Testis (tissue), 3 donors: Measurements from ENCODE around the gene C2orf15. TPM values are rescaled to one million over a fixed set of nuclear protein-coding genes. Genes with fewer than 3 reads are reported as not detected.
"Not testable (repeated sequence)": the region's sequence is repeated elsewhere in the genome, so short reads cannot be mapped to it uniquely, and the experiment has no call there.

ENCODE experiments used
- DNase-seq: peaks from one replicate; pipeline ENCODE4 v3.0.0-alpha.2; 2019
- H3K27ac ChIP-seq, 2 donors: fragments of 200-600 bp; sonication (generic); one replicate each; pipeline ENCODE4 v1.5.1; 2019
- H3K27me3 ChIP-seq: fragments of 200-600 bp; sonication (generic); one replicate; pipeline ENCODE4 v1.5.1; 2019
- H3K36me3 ChIP-seq: fragments of 200-600 bp; sonication (generic); one replicate; pipeline ENCODE4 v1.5.1; 2017; ENCODE audit warnings: low read depth; ENCODE audit errors: missing control alignments
- H3K4me1 ChIP-seq: fragments of 200-600 bp; sonication (generic); one replicate; pipeline ENCODE4 v1.5.1; 2019
- H3K4me3 ChIP-seq, 2 donors: fragments of 200-600 bp; sonication (generic); one replicate each; pipeline ENCODE4 v1.5.1; 2017 to 2019
- H3K9me3 ChIP-seq: fragments of 200-600 bp; sonication (generic); one replicate; pipeline ENCODE4 v1.5.1; 2017
- POLR2A ChIP-seq: fragments of 450-650 bp; IDR thresholded peaks from one replicate; pipeline ENCODE4 v1.6.1; 2017; ENCODE audit warnings: antibody characterized with exemption, mild to moderate bottlenecking, moderate library complexity
- WGBS, 2 donors: methylation state at CpG; one replicate each; pipeline ENCODE4 v1.1.5; 2018; 5-methylcytosine and 5-hydroxymethylcytosine counted together
- intact Hi-C: fragments of 100-400 bp; cut with DNase I; formaldehyde crosslinking; loops from one replicate; pipeline ENCODE4 v1.15.1; 2023; ENCODE audit warnings: low total_unique reads
- polyA plus RNA-seq: library from polyadenylated mRNA; stranded (reverse); fragments of 350-450 nt; fragmentation: Illumina TruSeq; extraction: RNeasy Lipid Tissue Mini Kit (QIAGEN cat#74804); gene quantifications from one replicate; pipeline ENCODE4 v1.2.3, GENCODE V29; 2014; ENCODE audit warnings: low read depth, low replicate concordance; ENCODE audit not compliant: insufficient read depth
- total RNA-seq, 2 donors: library from RNA; depleted of rRNA; stranded (reverse); fragments of >200 nt; gene quantifications; one replicate each; pipeline ENCODE4 v1.2.3, GENCODE V29; 2016
- TF ChIP-seq, protein P1 (sequence below), 3 experiments: fragments of 450-650 bp in 2 of 3; fragments of 200-600 bp in 1 of 3; sonication (generic) in 1 of 3; IDR thresholded peaks; one replicate each; pipeline ENCODE4 v1.5.1; 2016 to 2019; ENCODE audit warnings: antibody characterized with exemption in 3 of 3, mild to moderate bottlenecking in 2 of 3, moderate library complexity in 1 of 3

C2orf15 gene
- total and polyA plus RNA-seq, 3 donors from 2014 or later, result 1.7 to 3.1 (median 2.1) TPM

DNA sequence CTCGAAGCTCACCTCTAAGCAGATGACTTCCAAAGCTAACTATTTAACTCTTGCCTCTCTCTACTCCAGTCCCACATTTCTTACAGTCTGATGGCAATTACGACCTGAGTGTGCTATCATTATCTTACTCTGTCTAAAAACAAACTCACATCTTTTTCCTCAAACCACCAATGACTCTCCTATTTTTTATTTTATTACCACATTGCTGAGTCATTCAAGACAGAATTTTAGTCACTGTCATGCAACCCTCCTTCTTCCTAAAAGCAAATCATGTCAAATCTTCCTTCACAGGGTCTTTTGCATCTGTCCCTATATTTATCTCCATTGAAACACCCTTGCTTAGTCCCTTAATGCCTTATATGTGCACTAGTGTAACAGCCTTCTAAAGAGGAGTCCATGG lies 34.6 kb upstream of the C2orf15 start:
- intact Hi-C loops, result no loop called here

DNA sequence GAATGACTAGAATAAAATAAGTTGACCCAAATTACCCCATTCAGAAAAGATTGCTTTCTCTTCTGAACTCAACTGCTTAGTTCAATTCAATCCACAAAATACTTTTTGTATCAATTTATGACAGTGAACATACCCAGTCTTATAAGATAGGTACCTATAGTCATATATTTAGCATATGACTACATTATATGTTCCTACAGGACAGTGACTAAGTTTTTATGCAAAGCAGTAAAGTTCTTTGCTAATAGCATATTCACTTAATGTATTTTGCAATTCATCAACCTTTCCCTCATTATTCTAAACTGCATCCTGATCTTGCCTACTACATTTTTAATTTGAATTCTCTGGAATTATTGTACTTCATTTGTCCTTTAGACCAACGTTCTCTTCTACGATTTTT lies 30.3 kb upstream of the C2orf15 start:
- WGBS, 2 donors, result 78 to 82% methylated on average over 2 of the region's 2 CpGs
- DNase-seq, result no peak
- no peaks in the 10 kb centered on the region for H3K9me3 ChIP-seq
- intact Hi-C loops, result no loop called here
- no peak overlapping the region for H3K4me3 ChIP-seq
- no peaks in the 10 kb centered on the region for H3K36me3 ChIP-seq
- H3K27me3 ChIP-seq, result no peaks in the 10 kb centered on the region
- no peaks in the 10 kb centered on the region for H3K4me1 ChIP-seq
- H3K27ac ChIP-seq, result no peak overlapping the region
- TF ChIP-seq, protein P1, sequence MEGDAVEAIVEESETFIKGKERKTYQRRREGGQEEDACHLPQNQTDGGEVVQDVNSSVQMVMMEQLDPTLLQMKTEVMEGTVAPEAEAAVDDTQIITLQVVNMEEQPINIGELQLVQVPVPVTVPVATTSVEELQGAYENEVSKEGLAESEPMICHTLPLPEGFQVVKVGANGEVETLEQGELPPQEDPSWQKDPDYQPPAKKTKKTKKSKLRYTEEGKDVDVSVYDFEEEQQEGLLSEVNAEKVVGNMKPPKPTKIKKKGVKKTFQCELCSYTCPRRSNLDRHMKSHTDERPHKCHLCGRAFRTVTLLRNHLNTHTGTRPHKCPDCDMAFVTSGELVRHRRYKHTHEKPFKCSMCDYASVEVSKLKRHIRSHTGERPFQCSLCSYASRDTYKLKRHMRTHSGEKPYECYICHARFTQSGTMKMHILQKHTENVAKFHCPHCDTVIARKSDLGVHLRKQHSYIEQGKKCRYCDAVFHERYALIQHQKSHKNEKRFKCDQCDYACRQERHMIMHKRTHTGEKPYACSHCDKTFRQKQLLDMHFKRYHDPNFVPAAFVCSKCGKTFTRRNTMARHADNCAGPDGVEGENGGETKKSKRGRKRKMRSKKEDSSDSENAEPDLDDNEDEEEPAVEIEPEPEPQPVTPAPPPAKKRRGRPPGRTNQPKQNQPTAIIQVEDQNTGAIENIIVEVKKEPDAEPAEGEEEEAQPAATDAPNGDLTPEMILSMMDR (IDR thresholded peaks at IDR 0.05), result no peak
- TF ChIP-seq POLR2A, result no peak

More for the DNA sequence above, 34.6 kb upstream of the C2orf15 start:
- Histone ChIP-seq H3K36me3 (no peaks in the 10 kb centered on the region), H3K9me3 (no peaks in the 10 kb centered on the region), H3K4me1 (no peaks in the 10 kb centered on the region), H3K4me3 (no peak overlapping the region), H3K27ac (no peak overlapping the region), H3K27me3 (no peaks in the 10 kb centered on the region)
- TF ChIP-seq, protein P1 (IDR thresholded peaks at IDR 0.05), result no peak
- 68 to 79% methylated on average over 2 of the region's 2 CpGs for whole genome bisulfite sequencing, 2 donors
- no peak for DNase-seq

DNA sequence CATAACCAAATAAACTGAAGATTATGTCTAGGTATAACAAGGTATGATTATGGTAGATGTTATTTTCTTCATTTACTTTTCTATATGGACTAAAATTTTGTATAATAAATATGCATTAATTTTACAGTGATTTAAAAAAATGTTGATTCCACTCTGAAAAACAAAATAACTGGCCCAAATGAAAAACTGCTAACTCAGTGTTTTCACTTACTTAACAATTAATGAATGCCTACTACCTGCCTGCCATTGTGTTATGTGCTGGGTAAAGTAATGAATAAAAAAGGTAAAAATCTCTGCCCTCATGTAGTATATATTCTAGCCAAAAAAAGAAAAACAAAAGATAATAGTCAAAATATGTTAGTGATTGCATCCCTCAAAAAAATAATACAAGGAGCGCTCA lies 29.6 kb upstream of the C2orf15 start:
- TF ChIP-seq POLR2A, result no peak
- TF ChIP-seq, protein P1 (IDR thresholded peaks at IDR 0.05), result no peak
- 98 to 100% methylated on average over 1 of the region's 1 CpG for WGBS, 2 donors
- Histone ChIP-seq H3K36me3 (no peaks in the 10 kb centered on the region), H3K4me1 (no peaks in the 10 kb centered on the region), H3K4me3 (no peak overlapping the region), H3K9me3 (no peaks in the 10 kb centered on the region), H3K27ac (no peak overlapping the region), H3K27me3 (no peaks in the 10 kb centered on the region)
- intact Hi-C loops, result no loop called here
- no peak for DNase-seq

DNA sequence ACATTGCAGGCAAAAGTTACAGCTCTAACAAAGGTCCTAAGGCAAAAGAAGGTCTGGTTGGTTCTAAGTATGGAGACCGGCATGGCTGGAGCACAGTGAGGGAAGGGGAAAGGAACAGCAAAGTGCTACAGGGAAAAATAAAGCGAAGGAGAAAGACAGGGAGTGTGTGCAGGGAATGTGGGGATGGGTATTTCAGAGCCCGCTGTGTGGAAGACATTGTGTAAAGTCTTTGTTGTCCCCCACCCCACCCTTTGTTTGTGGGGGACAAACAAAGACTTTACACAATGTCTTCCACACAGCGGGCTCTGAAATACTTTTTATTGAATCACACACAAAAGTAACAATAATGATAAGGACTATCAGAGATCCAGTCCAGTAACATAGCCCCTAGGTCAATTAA lies 28.9 kb upstream of the C2orf15 start:
- Histone ChIP-seq H3K9me3 (no peaks in the 10 kb centered on the region), H3K36me3 (no peaks in the 10 kb centered on the region), H3K4me1 (no peaks in the 10 kb centered on the region), H3K27me3 (no peaks in the 10 kb centered on the region), H3K27ac (no peak overlapping the region), H3K4me3 (no peak overlapping the region)
- WGBS, 2 donors, result 81 to 86% methylated on average over 4 of the region's 4 CpGs
- TF ChIP-seq POLR2A, result no peak
- TF ChIP-seq, protein P1 (IDR thresholded peaks at IDR 0.05), result no peak
- DNase-seq, result no peak
- intact Hi-C loops, result no loop called here

DNA sequence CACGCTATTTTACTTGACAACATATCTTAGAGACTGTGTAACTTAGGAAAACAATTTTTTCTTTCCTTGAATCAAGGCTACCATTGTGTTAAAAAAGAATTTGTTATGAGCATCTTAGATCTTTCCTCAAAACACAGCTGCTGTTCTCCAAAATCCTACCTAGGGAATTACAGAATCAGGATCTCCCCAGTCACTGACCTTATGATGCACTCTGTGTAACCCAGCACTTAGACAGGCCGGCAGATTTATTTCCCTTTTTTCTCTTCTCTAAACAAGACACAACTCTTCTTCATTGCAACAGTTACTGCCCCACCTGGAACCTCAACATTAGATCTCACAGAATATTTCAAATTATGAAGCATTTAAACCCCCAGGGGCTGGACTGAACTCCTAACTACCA lies 13.5 kb upstream of the C2orf15 start:
- Histone ChIP-seq H3K4me1 (no peaks in the 10 kb centered on the region), H3K36me3 (no peaks in the 10 kb centered on the region), H3K27me3 (no peaks in the 10 kb centered on the region), H3K27ac (no peak overlapping the region), H3K9me3 (no peaks in the 10 kb centered on the region), H3K4me3 (no peak overlapping the region)
- 78 to 79% methylated on average over 2 of the region's 2 CpGs for WGBS, 2 donors
- TF ChIP-seq POLR2A, result no peak
- TF ChIP-seq, protein P1 (IDR thresholded peaks at IDR 0.05), result no peak
- intact Hi-C loops, result no loop called here
- DNase-seq, result no peak

DNA sequence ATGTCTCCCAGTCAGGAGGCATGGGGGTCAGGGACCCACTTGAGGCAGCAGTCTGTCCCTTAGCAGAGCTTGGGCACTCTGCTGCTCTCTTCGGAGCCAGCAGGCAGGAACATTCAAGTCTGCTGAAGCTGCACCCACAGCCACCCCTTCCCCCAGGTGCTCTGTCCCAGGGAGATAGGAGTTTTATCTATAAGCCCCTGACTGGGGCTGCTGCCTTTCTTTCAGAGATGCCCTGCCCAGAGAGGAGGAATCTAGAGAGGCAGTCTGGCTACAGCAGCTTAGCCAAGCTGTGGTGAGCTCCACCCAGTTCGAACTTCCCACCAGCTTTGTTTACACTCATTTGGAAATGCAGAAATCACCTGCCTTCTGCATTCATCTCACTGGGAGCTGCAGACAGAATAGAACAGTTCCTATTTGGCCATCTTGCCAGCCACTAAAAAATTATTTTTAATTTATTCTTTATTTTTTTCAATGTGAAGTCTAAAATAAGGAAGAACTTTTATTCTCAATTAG lies 6.4 kb upstream of the C2orf15 start:
- H3K4me3 ChIP-seq, H3K9me3 ChIP-seq, H3K27ac ChIP-seq, intact Hi-C loops, H3K4me1 ChIP-seq, DNase-seq, H3K27me3 ChIP-seq, H3K36me3 ChIP-seq: not testable (repeated sequence)
- WGBS, 2 donors, result 88 to 97% methylated on average over 1 to 2 of the region's 2 CpGs
